Testis (tissue), 2 donors: Measurements from ENCODE around the gene C19orf85.

Source experiments
- CTCF ChIP-seq, 3 experiments: fragments of 450-650 bp in 2 of 3; fragments of 200-600 bp in 1 of 3; sonication (generic) in 1 of 3; IDR thresholded peaks; one replicate each; pipeline ENCODE4 v1.5.1; 2016 to 2019; ENCODE audit warnings: antibody characterized with exemption in 3 of 3, mild to moderate bottlenecking in 2 of 3, moderate library complexity in 1 of 3
- POLR2A ChIP-seq: fragments of 450-650 bp; IDR thresholded peaks from one replicate; pipeline ENCODE4 v1.6.1; 2017; ENCODE audit warnings: antibody characterized with exemption, mild to moderate bottlenecking, moderate library complexity

GRCh38 chr19:55443045-55443823 is 21.3 kb downstream of the C19orf85 start, which contains the start of gene SHISA7:
- no peak for TF ChIP-seq CTCF (IDR thresholded peaks at IDR 0.05)
- TF ChIP-seq POLR2A = no peak
